ENCODE measurements around the gene MORN5.

MORN5 gene

DNA sequence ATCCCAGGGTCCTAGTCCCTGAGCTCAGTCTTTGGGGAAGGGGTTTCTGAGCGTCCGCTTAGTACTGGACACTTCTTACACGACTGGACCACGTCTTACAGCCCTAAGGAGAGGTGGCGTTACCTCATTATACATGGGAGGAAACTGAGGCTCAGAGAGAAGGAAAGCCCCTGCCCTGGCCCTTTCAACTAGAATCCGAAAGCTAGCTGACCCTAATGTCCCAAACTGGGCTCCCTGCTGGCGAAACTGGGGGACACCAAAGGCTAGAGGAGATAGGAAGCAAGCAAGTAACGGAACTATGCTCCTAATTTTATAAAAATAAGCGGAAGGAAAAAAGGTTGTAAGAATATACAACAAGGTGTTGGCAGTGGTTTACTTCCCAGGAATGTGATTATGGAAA, 54.8 kb downstream of the MORN5 start:
- DNase-seq (ENCODE audit: low read depth in 2 of 2): no peak

DNA sequence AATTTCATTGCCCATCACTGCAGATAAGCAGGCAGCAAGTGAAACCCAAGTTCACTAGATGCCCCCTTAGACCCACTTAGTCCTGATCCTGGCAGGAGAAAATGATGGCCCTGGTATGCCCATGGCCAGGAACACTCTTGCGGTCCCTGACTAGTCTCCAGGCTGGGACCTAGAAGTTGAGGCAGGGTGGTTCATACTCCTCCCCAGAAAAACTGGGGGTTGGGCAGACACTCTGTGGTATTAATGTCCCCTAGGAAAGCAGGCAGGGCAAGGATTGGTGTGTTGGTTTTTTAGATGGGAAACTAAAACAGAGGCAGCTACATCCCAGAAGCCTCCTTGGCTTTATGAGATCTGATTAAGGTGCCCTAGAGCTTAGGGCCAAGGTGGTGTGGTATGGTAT, 56.0 kb downstream of the MORN5 start:
- no peak for DNase-seq (ENCODE audit: low read depth in 2 of 2)

GRCh38 chr9:122216138-122216797, 56.6 kb downstream of the MORN5 start:
- no peak for DNase-seq (ENCODE audit: low read depth in 2 of 2)

DNA sequence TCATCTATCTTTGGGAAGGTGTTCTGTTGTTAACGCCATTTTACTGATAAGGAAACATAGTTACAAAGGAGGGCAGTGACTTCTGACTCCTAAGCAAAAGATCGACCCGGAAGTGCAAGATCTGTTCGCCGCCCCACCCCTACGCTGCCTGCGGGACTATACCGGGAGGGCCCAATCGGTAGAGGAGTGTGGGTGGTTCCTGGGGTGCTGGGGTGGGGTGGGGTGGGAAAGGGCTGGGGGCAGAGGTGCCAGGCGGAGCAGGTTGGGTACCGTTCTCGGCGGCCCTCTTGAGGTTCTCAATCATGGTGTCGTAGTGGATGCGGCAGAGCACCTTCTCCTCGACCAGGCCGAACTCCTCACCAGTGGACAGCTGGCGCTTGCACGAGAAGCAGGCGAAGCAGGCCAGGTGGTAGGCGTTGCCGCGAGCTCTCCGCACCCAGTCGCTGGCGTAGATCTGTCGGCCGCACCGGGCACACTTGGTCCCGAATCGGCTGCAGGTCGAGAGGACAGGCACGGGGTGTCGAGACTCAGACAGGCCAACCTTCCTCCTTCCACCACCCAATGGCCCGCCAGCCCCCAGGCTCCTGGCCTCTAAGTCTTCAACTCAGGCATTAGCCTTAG, 57.2 kb downstream of the MORN5 start:
- DNase-seq (ENCODE audit: low read depth in 2 of 2): no peak

GRCh38 chr9:122217640-122218039, 57.9 kb downstream of the MORN5 start:
- DNase-seq (ENCODE audit: low read depth in 2 of 2): no peak

DNA sequence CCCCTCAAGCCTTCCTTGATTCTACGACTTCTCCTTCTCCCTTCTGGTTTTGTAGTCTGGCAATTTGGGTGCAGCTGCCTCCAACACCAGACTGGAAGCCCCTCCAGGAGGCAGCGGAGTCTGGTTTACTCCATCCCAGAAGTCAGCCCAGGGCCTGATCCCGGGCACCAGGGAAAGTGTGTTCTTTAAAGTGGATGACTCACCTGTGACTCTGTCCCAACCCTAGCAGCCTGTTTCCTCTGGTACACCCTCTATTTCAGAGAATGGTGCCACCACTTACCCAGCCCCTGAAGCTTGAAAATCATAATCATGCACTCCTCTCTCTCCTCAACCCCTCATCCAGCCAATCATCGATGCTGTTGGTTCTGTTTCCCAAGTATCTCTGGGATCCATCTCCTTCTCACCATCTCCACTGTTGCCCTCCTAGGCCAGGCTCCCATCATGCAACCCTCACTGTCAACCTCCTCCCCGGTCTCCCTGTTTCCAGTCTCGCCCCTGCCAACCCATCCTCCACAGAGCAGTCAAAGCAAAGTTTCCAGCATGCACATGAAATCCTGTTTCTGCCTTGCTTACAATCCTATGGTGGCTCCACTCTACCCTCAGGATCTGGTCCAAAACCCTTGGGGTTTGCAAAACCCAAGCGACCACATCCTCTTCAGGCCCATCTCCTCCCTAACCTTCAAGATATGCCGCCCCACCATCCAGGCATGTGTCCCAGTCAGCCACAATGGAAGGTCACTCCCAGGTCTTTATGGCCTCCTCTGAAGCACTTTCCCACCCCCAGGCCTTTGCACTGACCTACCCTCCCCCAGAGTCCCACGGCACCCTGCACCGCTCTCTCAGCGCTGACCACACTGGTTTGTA, 58.6 kb downstream of the MORN5 start:
- no peak for DNase-seq (ENCODE audit: low read depth in 2 of 2)

DNA sequence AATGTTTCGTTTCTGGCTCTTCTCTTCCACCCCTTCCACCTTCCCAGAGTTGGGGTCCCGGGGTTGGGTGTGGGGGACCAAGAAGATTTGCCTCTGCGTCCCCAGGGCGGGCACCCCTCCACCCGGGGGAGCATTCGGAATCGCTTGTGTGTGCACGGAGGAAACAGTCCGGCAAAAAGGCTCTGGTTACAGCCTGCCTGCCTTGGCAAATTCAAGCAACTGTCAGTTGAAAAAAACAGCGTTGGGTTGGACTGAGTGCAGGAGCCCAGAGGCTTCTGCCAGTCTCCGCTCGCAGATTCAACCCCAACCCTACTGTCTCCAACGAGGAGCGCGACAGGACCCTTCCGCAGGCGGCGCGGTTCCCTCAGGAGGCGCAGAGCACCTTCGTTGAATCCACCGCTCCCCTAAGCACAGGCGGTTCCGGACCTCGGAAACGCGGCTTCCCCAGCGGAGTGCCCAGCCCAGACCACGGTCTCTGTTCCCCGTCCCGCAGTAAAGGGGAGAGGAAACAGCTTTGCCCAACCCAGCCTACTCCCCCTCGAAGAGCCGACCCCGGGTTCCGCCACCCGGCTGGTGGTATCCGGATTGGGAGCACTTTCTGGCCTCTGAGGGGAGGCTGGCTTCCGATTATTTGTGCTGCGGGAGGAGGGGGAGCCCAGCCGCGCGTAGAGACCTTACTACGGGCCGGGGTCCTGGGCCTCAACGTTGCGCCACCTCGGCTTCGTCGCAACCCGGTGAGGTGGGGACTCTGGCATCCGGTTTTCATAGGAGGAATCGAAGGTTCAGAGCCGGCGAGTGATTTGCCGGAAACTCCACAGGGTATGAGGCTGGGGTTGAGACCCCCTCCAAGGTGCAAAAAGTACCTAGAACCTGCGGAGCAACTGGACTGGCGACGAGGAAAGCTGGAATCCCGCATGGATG, 59.5 kb downstream of the MORN5 start:
- DNase-seq (ENCODE audit: low read depth in 2 of 2): no peak

DNA sequence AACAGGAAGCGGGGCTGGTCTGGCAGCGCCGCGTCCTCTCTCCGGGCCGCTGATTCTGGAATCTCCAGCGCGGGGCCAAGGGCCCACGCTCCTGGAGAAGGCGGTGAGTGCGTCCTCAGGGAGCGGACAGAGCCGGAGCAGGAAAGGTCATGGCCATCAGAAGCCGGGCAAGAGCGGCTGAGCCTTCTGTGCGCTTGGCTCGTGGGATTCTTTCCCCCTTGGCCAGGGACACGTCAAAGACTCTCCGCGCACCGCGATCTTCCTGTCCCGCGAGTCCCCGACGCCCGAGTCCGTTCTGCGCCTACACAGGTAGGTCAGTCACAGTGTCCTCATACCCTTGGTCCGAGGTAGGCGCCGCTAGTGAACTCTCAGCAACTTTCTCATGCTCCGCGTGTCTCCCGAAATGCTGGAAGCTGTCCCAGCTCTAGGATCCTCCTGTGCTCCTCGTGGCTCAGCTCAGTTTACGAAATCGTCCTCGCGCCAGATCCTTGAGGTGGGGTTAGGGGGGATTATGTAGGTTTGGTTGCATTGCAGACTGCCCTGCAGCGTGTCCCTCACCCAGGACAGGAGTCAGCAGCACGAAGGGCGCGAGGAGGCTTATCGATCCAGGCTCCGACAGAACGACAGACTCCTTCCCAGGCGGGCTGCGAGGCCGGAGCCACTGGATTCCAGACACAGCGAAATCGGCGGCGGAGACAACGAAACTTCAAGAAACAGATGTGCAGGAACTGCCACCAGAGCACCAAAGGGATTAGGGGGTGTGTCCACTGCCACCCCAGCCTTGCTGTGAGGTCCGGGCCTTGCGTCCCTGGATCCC, 60.4 kb downstream of the MORN5 start:
- no peak for DNase-seq (ENCODE audit: low read depth in 2 of 2)

- no peak for DNase-seq (ENCODE audit: low read depth in 2 of 2)
These were observed 61.0 kb downstream of the MORN5 start for GRCh38 chr9:122220673-122221182.

- no peak for DNase-seq (ENCODE audit: low read depth in 2 of 2)
These were observed 61.6 kb downstream of the MORN5 start for GRCh38 chr9:122221183-122221811.

DNA sequence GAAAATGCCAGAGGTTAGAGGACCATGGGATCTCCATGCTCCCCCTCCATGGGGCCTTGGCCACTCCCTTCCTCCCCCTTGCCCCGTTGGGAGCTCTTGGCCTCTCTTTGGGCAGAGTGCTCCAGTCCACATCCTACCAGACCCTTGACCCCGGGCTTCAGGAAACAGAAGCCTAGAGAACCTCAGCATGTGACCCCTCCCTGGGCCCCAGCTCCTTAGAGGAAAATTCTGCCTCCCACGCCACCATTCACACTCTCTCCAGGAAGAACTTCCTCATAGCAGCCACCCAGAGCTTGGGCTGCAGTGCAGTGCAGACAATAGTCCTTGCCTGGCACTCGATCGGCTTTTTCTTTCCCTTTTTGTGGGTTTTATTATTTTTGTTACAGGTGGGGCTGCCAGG, 63.1 kb downstream of the MORN5 start:
- no peak for DNase-seq (ENCODE audit: low read depth in 2 of 2)

DNA sequence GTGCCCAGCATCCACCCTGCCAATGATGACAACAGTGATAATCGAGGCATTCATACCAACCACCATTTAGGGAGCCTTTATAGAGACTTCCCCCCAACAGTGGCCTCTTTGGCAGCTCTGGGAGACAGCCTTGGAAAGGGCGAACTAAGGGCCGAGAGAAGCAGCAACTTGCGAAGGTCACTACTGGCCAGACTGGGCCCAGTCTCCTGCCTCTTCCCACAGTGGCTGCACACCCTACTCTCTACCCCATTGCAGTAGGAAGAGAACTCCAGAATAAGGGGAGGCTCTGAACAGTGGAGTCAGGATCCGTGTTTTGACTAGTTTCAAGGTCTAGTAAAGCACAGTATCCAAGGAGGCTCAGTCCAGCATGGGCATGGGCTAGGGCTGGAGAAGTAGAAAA, 63.7 kb downstream of the MORN5 start:
- no peak for DNase-seq (ENCODE audit: low read depth in 2 of 2)

DNA sequence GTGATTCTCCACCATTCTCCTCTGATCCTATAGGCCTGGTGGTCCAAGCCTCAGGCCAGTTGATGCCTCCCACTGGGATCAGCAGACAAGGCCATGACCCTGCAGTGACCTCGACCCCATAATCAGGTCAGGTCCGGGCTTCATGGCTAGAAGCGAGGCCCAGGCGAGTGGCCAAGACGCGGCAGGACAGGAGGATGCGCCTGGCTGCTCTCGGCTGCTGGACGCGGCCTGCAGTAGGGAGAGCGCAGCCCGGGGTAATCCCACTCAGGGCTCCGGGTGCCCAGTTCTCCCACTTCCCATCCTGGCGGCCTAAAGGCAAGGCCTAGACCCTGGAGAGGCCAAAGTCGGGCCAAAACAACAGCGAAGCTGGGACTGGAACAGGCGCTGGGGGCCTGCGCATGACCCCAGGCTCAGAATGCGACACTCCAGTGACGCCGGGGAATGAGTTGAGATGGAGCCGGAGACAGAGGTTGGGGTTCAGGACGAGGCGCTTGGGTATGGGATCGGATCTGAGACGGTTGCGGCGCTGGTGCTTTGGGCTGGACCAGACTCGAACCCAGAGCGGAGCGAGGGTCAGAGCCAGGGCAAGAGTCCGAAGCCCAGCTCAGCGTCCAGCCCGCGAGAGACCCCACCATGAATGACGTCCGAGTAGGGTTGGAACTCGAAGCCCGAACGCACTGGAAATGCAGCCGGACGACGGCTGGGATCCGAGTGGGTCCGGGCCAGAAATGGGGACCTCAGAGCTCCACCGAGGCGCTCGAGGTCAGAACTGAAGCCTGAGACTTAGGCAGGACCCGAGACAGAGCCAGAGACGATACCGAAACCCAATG, 65.8 kb downstream of the MORN5 start:
- no peak for DNase-seq (ENCODE audit: low read depth in 2 of 2)

DNA sequence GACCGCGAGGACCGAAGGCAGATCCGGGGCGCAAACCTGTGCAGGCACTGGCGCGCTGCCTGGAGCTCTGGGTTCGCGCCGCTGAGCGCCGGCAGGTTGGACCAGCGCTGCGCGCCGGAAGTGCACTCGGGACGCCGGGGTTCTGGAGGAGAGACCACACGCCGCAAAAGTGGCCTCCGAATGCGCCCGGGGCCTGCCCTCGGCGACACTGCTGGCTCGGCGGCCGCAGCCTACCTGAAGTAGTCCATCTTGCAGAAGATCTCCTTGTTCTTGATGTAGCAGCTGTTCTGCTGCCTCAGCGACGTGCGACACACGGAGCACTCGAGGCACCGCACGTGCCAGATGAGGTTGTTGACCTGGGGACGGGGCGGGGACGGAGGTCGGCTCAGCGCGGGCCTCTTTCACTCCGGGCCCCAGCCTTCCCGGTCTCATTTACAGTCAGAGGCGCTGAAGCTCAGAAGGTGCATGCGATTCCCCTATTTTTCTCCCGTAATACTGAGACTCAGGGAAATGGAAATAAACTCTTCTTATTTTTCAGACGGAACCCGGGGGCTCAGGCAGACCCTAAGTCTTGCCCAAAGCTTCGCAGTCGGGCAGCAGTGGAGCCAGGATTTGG, 66.5 kb downstream of the MORN5 start:
- no peak for DNase-seq (ENCODE audit: low read depth in 2 of 2)

GRCh38 chr9:122226758-122227574, 67.3 kb downstream of the MORN5 start:
- no peak for DNase-seq (ENCODE audit: low read depth in 2 of 2)

GRCh38 chr9:122227575-122227900, 67.8 kb downstream of the MORN5 start:
- no peak for DNase-seq (ENCODE audit: low read depth in 2 of 2)

- DNase-seq (ENCODE audit: low read depth in 2 of 2): no peak
These were observed 68.5 kb downstream of the MORN5 start for GRCh38 chr9:122228191-122228567.

All from stimulated activated CD4-positive, alpha-beta T cell treated with anti-CD3 and anti-CD28 coated beads, Interleukin-1b, Interleukin-23, amount 100 ng/mL, for 1 hour (primary cell).